H9 (cell line): ENCODE data around the gene PCSK9. TPM values are rescaled to one million over a fixed set of nuclear protein-coding genes. Genes with fewer than 3 reads are reported as not detected.

Experiments used
- DNase-seq: peaks from one replicate; pipeline ENCODE4 v3.0.0-alpha.2; 2017
- H2AFZ ChIP-seq: one replicate; pipeline ENCODE4 v1.6.1; 2013; ENCODE audit warnings: mild to moderate bottlenecking, low read length, control low read depth, moderate library complexity
- H2AK5ac ChIP-seq: 2 replicates; pipeline ENCODE4 v1.6.1; 2013; ENCODE audit warnings: low read length, control low read depth, mixed read lengths; ENCODE audit not compliant: insufficient read length
- H2BK120ac ChIP-seq: one replicate; pipeline ENCODE4 v1.6.1; 2013; ENCODE audit warnings: low read depth, mild to moderate bottlenecking, low read length, control low read depth, inconsistent platforms; ENCODE audit not compliant: poor library complexity, severe bottlenecking
- H2BK12ac ChIP-seq: 2 replicates; pipeline ENCODE4 v1.6.1; 2013; ENCODE audit warnings: low read length, control low read depth, mixed read lengths, low read depth; ENCODE audit not compliant: insufficient read length
- H2BK15ac ChIP-seq: 2 replicates; pipeline ENCODE4 v1.6.1; 2013; ENCODE audit warnings: low read depth, low read length, control low read depth
- H2BK20ac ChIP-seq: one replicate; pipeline ENCODE4 v1.6.1; 2013; ENCODE audit warnings: low read depth, mild to moderate bottlenecking, low read length, control low read depth, inconsistent platforms; ENCODE audit not compliant: poor library complexity, severe bottlenecking
- H2BK5ac ChIP-seq: 2 replicates; pipeline ENCODE4 v1.6.1; 2013; ENCODE audit warnings: low read length, control low read depth, mixed read lengths; ENCODE audit not compliant: insufficient read length
- H3K14ac ChIP-seq: 2 replicates; pipeline ENCODE4 v1.6.1; 2013; ENCODE audit warnings: low read length, control low read depth; ENCODE audit not compliant: insufficient read depth
- H3K18ac ChIP-seq: 2 replicates; pipeline ENCODE4 v1.6.1; 2013; ENCODE audit warnings: low read depth, mild to moderate bottlenecking, mixed read lengths, low read length, control low read depth; ENCODE audit not compliant: insufficient read length
- H3K23ac ChIP-seq: 2 replicates; pipeline ENCODE4 v1.6.1; 2013; ENCODE audit warnings: low read length, control low read depth, mixed read lengths, low read depth; ENCODE audit not compliant: insufficient read length
- H3K23me2 ChIP-seq: 2 replicates; pipeline ENCODE4 v1.6.1; 2013; ENCODE audit warnings: low read depth, mild to moderate bottlenecking, mixed read lengths, low read length, control low read depth; ENCODE audit not compliant: insufficient read length, poor library complexity, severe bottlenecking
- H3K27ac ChIP-seq: 2 replicates; pipeline ENCODE4 v1.5.1; 2013; ENCODE audit warnings: low read length, control low read depth, mixed read lengths, low read depth; ENCODE audit not compliant: insufficient read length
- H3K27me3 ChIP-seq: 2 replicates; pipeline ENCODE4 v1.6.1; 2013; ENCODE audit warnings: low read length, control low read depth, inconsistent platforms; ENCODE audit not compliant: insufficient read depth
- H3K4ac ChIP-seq: 2 replicates; pipeline ENCODE4 v1.6.1; 2013; ENCODE audit warnings: low read depth, mild to moderate bottlenecking, control low read depth, inconsistent platforms, low read length, moderate library complexity
- H3K4me1 ChIP-seq: 2 replicates; pipeline ENCODE4 v1.6.1; 2013; ENCODE audit warnings: low read length, control low read depth, inconsistent platforms; ENCODE audit not compliant: insufficient read depth
- H3K4me2 ChIP-seq: 2 replicates; pipeline ENCODE4 v1.6.1; 2013; ENCODE audit warnings: low read length, control low read depth, mixed read lengths; ENCODE audit not compliant: insufficient read length, insufficient read depth
- H3K56ac ChIP-seq: 2 replicates; pipeline ENCODE4 v1.6.1; 2013; ENCODE audit warnings: low read depth, mild to moderate bottlenecking, mixed read lengths, low read length, control low read depth; ENCODE audit not compliant: insufficient read length
- H3K79me1 ChIP-seq: 2 replicates; pipeline ENCODE4 v1.6.1; 2013; ENCODE audit warnings: low read depth, mild to moderate bottlenecking, moderate library complexity, low read length, control low read depth, inconsistent platforms; ENCODE audit not compliant: insufficient read depth, poor library complexity, severe bottlenecking
- H3K79me2 ChIP-seq: 2 replicates; pipeline ENCODE4 v1.6.1; 2013; ENCODE audit warnings: low read length, control low read depth, inconsistent platforms; ENCODE audit not compliant: insufficient read depth
- H3K9ac ChIP-seq: 2 replicates; pipeline ENCODE4 v1.6.1; 2013; ENCODE audit warnings: low read length, control low read depth, mixed read lengths; ENCODE audit not compliant: insufficient read length; ENCODE audit errors: extremely low read depth
- H3K9me3 ChIP-seq: one replicate; pipeline ENCODE4 v1.6.1; 2013; ENCODE audit warnings: low read depth, low read length, inconsistent platforms; ENCODE audit not compliant: control insufficient read depth
- H3T11ph ChIP-seq: one replicate; pipeline ENCODE4 v1.6.1; 2013; ENCODE audit warnings: mild to moderate bottlenecking, low read length, control low read depth, inconsistent platforms
- H4K20me1 ChIP-seq: one replicate; pipeline ENCODE4 v1.6.1; 2013; ENCODE audit not compliant: control insufficient read depth, insufficient read length, insufficient read depth
- H4K5ac ChIP-seq: 2 replicates; pipeline ENCODE4 v1.6.1; 2013; ENCODE audit warnings: low read depth, mild to moderate bottlenecking, mixed read lengths, low read length, control low read depth; ENCODE audit not compliant: insufficient read length
- H4K8ac ChIP-seq: replicated peaks from 2 replicates; pipeline ENCODE4 v1.6.1; 2013; ENCODE audit warnings: low read length, control low read depth, mixed read lengths, low read depth; ENCODE audit not compliant: insufficient read length
- H4K91ac ChIP-seq: 2 replicates; pipeline ENCODE4 v1.6.1; 2013; ENCODE audit warnings: low read depth, mild to moderate bottlenecking, moderate library complexity, mixed read lengths, low read length, control low read depth; ENCODE audit not compliant: insufficient read length
- H3K27ac Mint-ChIP-seq, 3 experiments: 2 replicates in 2 of 3; 3 replicates in 1 of 3; pipeline ENCODE4 v1.8.0; 2020 to 2021; ENCODE audit warnings: mixed read lengths in 3 of 3, mild to moderate bottlenecking in 1 of 3, moderate library complexity in 1 of 3
- H3K27me3 Mint-ChIP-seq: 2 replicates; pipeline ENCODE4 v1.8.0; 2021; ENCODE audit warnings: low read depth, mild to moderate bottlenecking, moderate library complexity, mixed read lengths
- H3K36me3 Mint-ChIP-seq, 3 experiments: 2 replicates in 2 of 3; 3 replicates in 1 of 3; pipeline ENCODE4 v1.8.0; 2020 to 2021; ENCODE audit warnings: low read depth in 3 of 3, mixed read lengths in 3 of 3; ENCODE audit not compliant: insufficient read depth in 1 of 3
- H3K4me1 Mint-ChIP-seq, 2 experiments: 2 replicates each; pipeline ENCODE4 v1.8.0; 2020; ENCODE audit warnings: mixed read lengths in 2 of 2
- H3K4me3 Mint-ChIP-seq, 2 experiments: 2 replicates in 1 of 2; 3 replicates in 1 of 2; pipeline ENCODE4 v1.8.0; 2020 to 2021; ENCODE audit warnings: mild to moderate bottlenecking in 2 of 2, mixed read lengths in 2 of 2, moderate library complexity in 1 of 2
- H3K9me3 Mint-ChIP-seq, 2 experiments: 2 replicates in 1 of 2; 3 replicates in 1 of 2; pipeline ENCODE4 v1.8.0; 2020; ENCODE audit warnings: mild to moderate bottlenecking in 2 of 2, mixed read lengths in 2 of 2, moderate library complexity in 1 of 2
- CTCF ChIP-seq: fragments of 200-600 bp; sonication (generic); conservative IDR thresholded peaks from 3 replicates; pipeline ENCODE4 v1.8.0; 2021; ENCODE audit warnings: antibody characterized with exemption, mild to moderate bottlenecking
- WGBS: extraction: QIAGEN DNeasy Blood & Tissue Kit; methylation state at CpG from one replicate; pipeline ENCODE4 v1.1.7; 2013; ENCODE audit warnings: missing lambda C conversion rate, low lambda C conversion rate, mixed read lengths; ENCODE audit not compliant: insufficient read length; ENCODE audit errors: extremely low coverage; 5-methylcytosine and 5-hydroxymethylcytosine counted together
- total RNA-seq: library from RNA; stranded (reverse); gene quantifications from 2 replicates; pipeline ENCODE4 v1.2.1, GENCODE V29; 2021

PCSK9 gene
- total RNA-seq, 1 experiment from 2014 or later, result 75.1 TPM

GRCh38 chr1:55067022-55067778 lies 27.9 kb downstream of the PCSK9 start:
- H3K27ac Mint-ChIP-seq, result peak overlapping the region in 2 of 3 experiments; percentile 22 to 58; a peak in 3 of 7 replicates
- H3K9me3 ChIP-seq, result no peaks in the 10 kb centered on the region
- H3K4me2 ChIP-seq, result no peak overlapping the region
- no peak overlapping the region for H3K56ac ChIP-seq
- H4K20me1 ChIP-seq, result peaks cover 2% of the 10 kb centered on the region
- no peak overlapping the region for H4K91ac ChIP-seq
- no peak overlapping the region for H2AFZ ChIP-seq
- H3K27ac ChIP-seq, result no peak overlapping the region
- no peaks in the 10 kb centered on the region for H3K27me3 Mint-ChIP-seq
- H3K79me2 ChIP-seq, result no peaks in the 10 kb centered on the region
- H3K79me1 ChIP-seq, result no peaks in the 10 kb centered on the region
- no peak overlapping the region for H3K4me3 Mint-ChIP-seq
- no peaks in the 10 kb centered on the region for H3K27me3 ChIP-seq
- peaks cover 3 to 9% of the 10 kb centered on the region in 2 experiments; a peak in 2 of 4 replicates for H3K4me1 Mint-ChIP-seq
- H3K14ac ChIP-seq, result no peak overlapping the region
- H3K36me3 Mint-ChIP-seq, result peaks cover 17 to 78% (median 46%) of the 10 kb centered on the region in 3 experiments
- H4K8ac ChIP-seq, result no peak overlapping the region
- H4K5ac ChIP-seq, result no peak overlapping the region
- no peaks in the 10 kb centered on the region for H3K9me3 Mint-ChIP-seq
- H2AK5ac ChIP-seq, result no peak overlapping the region
- H3T11ph ChIP-seq, result no peak overlapping the region
- H3K23ac ChIP-seq, result no peak overlapping the region
- H2BK120ac ChIP-seq, result no peak overlapping the region
- no peak overlapping the region for H3K18ac ChIP-seq
- H3K9ac ChIP-seq, result no peak overlapping the region
- no peak overlapping the region for H3K4ac ChIP-seq
- H2BK5ac ChIP-seq, result no peak overlapping the region
- H2BK20ac ChIP-seq, result no peak overlapping the region
- H2BK15ac ChIP-seq, result no peak overlapping the region
- H2BK12ac ChIP-seq, result no peak overlapping the region
- DNase-seq, result peak; percentile 32
- whole genome bisulfite sequencing, result no CpG with 5 or more reads among the region's 17 CpGs
- no peak for TF ChIP-seq CTCF
- no peaks in the 10 kb centered on the region for H3K4me1 ChIP-seq
- no peaks in the 10 kb centered on the region for H3K23me2 ChIP-seq
